Immature natural killer cell (primary cell): ENCODE measurements around the gene ASIC2. TPM values are rescaled to one million over a fixed set of nuclear protein-coding genes. Genes with fewer than 3 reads are reported as not detected.

Experiments used
- DNase-seq, 3 donors: peaks; one replicate each; pipeline ENCODE4 v3.0.0; 2022; ENCODE audit warnings: mixed read lengths in 1 of 3
- H3K27ac Mint-ChIP-seq, 6 donors: one replicate each; pipeline ENCODE4 v1.8.0; 2020; ENCODE audit warnings: mixed read lengths in 6 of 6, mild to moderate bottlenecking in 5 of 6, inconsistent platforms in 4 of 6, moderate library complexity in 3 of 6
- H3K27me3 Mint-ChIP-seq, 3 donors: one replicate each; pipeline ENCODE4 v1.8.0; 2020 to 2021; ENCODE audit warnings: low read depth in 3 of 3, mild to moderate bottlenecking in 3 of 3, mixed read lengths in 3 of 3, moderate library complexity in 3 of 3, inconsistent platforms in 1 of 3
- H3K36me3 Mint-ChIP-seq, 3 donors: one replicate each; pipeline ENCODE4 v1.8.0; 2020; ENCODE audit warnings: mixed read lengths in 3 of 3, inconsistent platforms in 2 of 3, mild to moderate bottlenecking in 2 of 3
- H3K4me1 Mint-ChIP-seq, 2 donors: one replicate each; pipeline ENCODE4 v1.8.0; 2020; ENCODE audit warnings: inconsistent platforms in 2 of 2, mild to moderate bottlenecking in 2 of 2, mixed read lengths in 2 of 2, moderate library complexity in 1 of 2
- H3K4me3 Mint-ChIP-seq, 5 donors: one replicate each; pipeline ENCODE4 v1.8.0; 2020; ENCODE audit warnings: mild to moderate bottlenecking in 5 of 5, mixed read lengths in 5 of 5, inconsistent platforms in 3 of 5, moderate library complexity in 3 of 5
- H3K9me3 Mint-ChIP-seq, 6 donors: one replicate each; pipeline ENCODE4 v1.8.0; 2020; ENCODE audit warnings: mild to moderate bottlenecking in 6 of 6, mixed read lengths in 6 of 6, inconsistent platforms in 4 of 6, moderate library complexity in 3 of 6
- polyA plus RNA-seq, 3 donors: library from polyadenylated mRNA; unstranded; fragments of 300-500 nt; fragmentation: Illumina TruSeq; gene quantifications; one replicate each; pipeline ENCODE4 v1.2.3, GENCODE V29; 2021

Gene ASIC2
- polyA plus RNA-seq, 3 donors from 2014 or later: not detected

- Mint-ChIP-seq H3K36me3 (no peaks in the 10 kb centered on the region), H3K27me3 (peaks cover 2 to 8% (median 2%) of the 10 kb centered on the region in 3 donors), H3K4me3 (no peak overlapping the region), H3K9me3 (no peaks in the 10 kb centered on the region), H3K4me1 (no peaks in the 10 kb centered on the region), H3K27ac (no peak overlapping the region)
- DNase-seq: no peak
Measured at GRCh38 chr17:33167736-33168135, 125.4 kb downstream of the ASIC2 start.

- Mint-ChIP-seq H3K4me1 (no peaks in the 10 kb centered on the region), H3K9me3 (no peaks in the 10 kb centered on the region), H3K27me3 (peaks cover 2 to 8% (median 2%) of the 10 kb centered on the region in 3 donors), H3K36me3 (no peaks in the 10 kb centered on the region), H3K4me3 (no peak overlapping the region), H3K27ac (no peak overlapping the region)
- DNase-seq: no peak
Measured at GRCh38 chr17:33166472-33166871, 126.6 kb downstream of the ASIC2 start.

DNA sequence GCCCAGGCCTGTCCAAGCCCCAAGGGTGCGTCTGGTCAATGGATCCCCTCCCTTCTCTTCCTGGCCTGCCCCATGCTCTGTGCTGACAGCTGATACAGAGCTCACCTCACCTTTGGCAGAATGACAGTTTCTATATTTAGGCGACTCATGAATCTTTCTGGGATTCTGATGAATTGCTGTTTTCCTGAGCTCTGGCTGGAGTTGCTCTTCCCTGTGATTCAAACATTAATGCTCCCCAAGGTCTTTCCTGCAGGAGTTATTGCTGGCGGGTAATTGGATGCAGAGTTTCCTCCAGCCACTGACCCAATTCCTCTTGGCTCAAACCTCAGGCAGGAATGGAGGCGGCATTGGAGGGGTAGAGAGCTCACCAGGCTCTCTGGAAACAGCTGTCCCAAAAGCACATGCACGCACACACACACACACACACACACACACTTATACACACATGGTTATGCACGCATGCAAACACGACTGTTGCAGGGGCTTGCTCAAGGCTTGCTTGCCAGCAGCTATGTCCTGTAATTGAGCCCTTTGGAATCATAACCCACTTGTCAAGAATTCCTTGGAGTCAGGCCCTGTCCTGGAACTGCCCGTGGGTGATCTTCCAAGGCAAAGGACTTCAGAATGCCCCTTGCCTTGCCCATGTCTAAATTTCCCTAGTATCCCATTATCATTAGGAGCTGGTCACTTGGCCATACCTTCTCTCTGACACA, 128.8 kb downstream of the ASIC2 start:
- Mint-ChIP-seq H3K27ac (no peak overlapping the region), H3K36me3 (no peaks in the 10 kb centered on the region), H3K27me3 (peaks cover 2 to 8% (median 2%) of the 10 kb centered on the region in 3 donors), H3K4me3 (no peak overlapping the region), H3K4me1 (no peaks in the 10 kb centered on the region), H3K9me3 (no peaks in the 10 kb centered on the region)
- DNase-seq: no peak

GRCh38 chr17:33163533-33164168, 129.4 kb downstream of the ASIC2 start:
- Mint-ChIP-seq H3K4me3 (no peak overlapping the region), H3K27me3 (peaks cover 2 to 8% (median 2%) of the 10 kb centered on the region in 3 donors), H3K27ac (no peak overlapping the region), H3K9me3 (no peaks in the 10 kb centered on the region), H3K36me3 (no peaks in the 10 kb centered on the region), H3K4me1 (no peaks in the 10 kb centered on the region)
- DNase-seq: no peak

DNA sequence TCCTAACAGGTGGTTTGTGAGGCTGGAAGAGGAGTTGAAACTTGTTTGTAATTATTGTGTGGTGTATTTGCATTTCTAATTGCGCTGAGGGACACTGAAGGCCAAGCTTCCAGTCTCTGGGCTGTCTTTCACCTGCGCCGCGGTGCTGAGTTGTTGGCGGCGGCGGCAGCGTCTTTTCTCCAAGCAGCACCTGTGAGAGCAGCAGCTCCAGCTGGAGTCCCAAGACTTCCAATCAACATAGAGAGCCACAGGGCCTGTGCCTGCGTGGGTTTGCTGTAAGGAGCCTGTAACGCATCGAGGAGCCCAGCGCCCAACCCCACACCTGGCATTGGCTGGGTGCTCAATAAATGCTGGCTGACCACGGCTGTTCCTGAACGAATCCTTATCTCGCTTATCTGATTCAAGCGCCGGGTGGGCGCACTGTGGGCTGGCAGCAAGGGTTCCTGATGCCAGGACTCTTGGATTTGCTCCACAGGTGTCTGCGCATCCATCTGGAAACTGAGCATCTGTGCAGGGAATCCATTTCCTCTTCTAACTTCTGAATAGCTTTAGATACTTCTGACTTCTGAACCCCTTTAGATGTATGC, 138.1 kb downstream of the ASIC2 start:
- Mint-ChIP-seq H3K27ac (no peak overlapping the region), H3K4me3 (no peak overlapping the region), H3K36me3 (no peaks in the 10 kb centered on the region), H3K4me1 (no peaks in the 10 kb centered on the region), H3K9me3 (no peaks in the 10 kb centered on the region), H3K27me3 (no peaks in the 10 kb centered on the region)
- DNase-seq: no peak

GRCh38 chr17:33152783-33153182, 140.3 kb downstream of the ASIC2 start:
- DNase-seq: no peak
- no peaks in the 10 kb centered on the region for H3K36me3 Mint-ChIP-seq
- no peaks in the 10 kb centered on the region for H3K9me3 Mint-ChIP-seq
- H3K27me3 Mint-ChIP-seq: peaks cover 0 to 1% (median 0%) of the 10 kb centered on the region in 3 donors
- no peaks in the 10 kb centered on the region for H3K4me1 Mint-ChIP-seq
- H3K27ac Mint-ChIP-seq: no peak overlapping the region
- H3K4me3 Mint-ChIP-seq: no peak overlapping the region

GRCh38 chr17:33151565-33151964, 141.5 kb downstream of the ASIC2 start:
- no peak overlapping the region for H3K4me3 Mint-ChIP-seq
- no peaks in the 10 kb centered on the region for H3K9me3 Mint-ChIP-seq
- no peaks in the 10 kb centered on the region for H3K36me3 Mint-ChIP-seq
- H3K27me3 Mint-ChIP-seq: peaks cover 0 to 1% (median 0%) of the 10 kb centered on the region in 3 donors
- H3K27ac Mint-ChIP-seq: no peak overlapping the region
- DNase-seq: no peak
- H3K4me1 Mint-ChIP-seq: no peaks in the 10 kb centered on the region

DNA sequence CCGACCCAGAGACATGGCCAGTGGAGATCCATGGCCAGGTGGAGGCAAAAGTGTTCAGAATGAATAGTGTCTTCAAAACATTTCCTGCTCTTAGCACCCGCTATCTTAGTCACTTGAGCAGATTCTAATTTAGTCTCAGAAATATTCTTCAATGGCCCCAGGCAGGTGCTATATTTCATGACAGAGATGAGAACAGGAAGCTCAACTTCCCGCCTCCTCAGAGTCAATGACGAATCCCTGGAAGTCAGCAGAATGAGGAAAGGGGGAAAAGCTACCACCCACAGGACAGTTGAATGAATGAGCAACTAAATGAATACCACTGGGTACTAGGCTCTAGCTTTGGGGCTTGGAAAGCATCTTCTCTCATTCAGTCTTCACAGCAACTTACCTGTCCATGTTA, 147.2 kb downstream of the ASIC2 start:
- H3K27ac Mint-ChIP-seq: no peak overlapping the region
- H3K9me3 Mint-ChIP-seq: no peaks in the 10 kb centered on the region
- no peaks in the 10 kb centered on the region for H3K4me1 Mint-ChIP-seq
- peaks cover 0 to 1% (median 0%) of the 10 kb centered on the region in 3 donors for H3K27me3 Mint-ChIP-seq
- no peak for DNase-seq
- H3K36me3 Mint-ChIP-seq: no peaks in the 10 kb centered on the region
- H3K4me3 Mint-ChIP-seq: no peak overlapping the region

DNA sequence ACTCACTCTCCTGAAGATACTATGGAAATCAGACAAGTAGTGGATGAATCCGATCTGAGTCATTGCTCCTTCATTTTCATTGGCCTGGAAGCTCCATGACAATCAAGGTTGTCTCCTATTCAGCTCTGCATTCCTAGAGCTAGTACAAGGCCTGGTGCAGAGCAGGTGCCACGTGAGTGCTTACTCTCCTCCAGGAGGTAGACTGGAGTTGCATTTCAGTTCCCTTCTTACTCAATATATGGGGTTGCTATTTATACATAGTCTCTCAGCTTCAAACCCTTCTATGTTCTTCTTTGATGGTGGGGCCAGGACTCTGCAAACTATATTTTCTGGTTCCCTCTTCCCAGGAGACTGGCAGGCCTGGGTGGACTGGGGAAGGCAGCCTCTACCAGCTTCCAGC, 148.3 kb downstream of the ASIC2 start:
- no peak for DNase-seq
- no peak overlapping the region for H3K27ac Mint-ChIP-seq
- H3K36me3 Mint-ChIP-seq: no peaks in the 10 kb centered on the region
- H3K27me3 Mint-ChIP-seq: peaks cover 0 to 1% (median 1%) of the 10 kb centered on the region in 3 donors
- no peaks in the 10 kb centered on the region for H3K9me3 Mint-ChIP-seq
- H3K4me1 Mint-ChIP-seq: no peaks in the 10 kb centered on the region
- H3K4me3 Mint-ChIP-seq: no peak overlapping the region

GRCh38 chr17:33142705-33143299, 150.3 kb downstream of the ASIC2 start:
- no peak overlapping the region for H3K4me3 Mint-ChIP-seq
- no peak overlapping the region for H3K27ac Mint-ChIP-seq
- H3K9me3 Mint-ChIP-seq: no peaks in the 10 kb centered on the region
- peaks cover 0 to 8% (median 0%) of the 10 kb centered on the region in 3 donors for H3K27me3 Mint-ChIP-seq
- no peaks in the 10 kb centered on the region for H3K36me3 Mint-ChIP-seq
- peak in 1 of 3 donors; percentile 9 for DNase-seq
- no peaks in the 10 kb centered on the region for H3K4me1 Mint-ChIP-seq

GRCh38 chr17:33140413-33141099, 152.5 kb downstream of the ASIC2 start:
- DNase-seq: no peak
- no peaks in the 10 kb centered on the region for H3K36me3 Mint-ChIP-seq
- no peak overlapping the region for H3K27ac Mint-ChIP-seq
- H3K4me3 Mint-ChIP-seq: no peak overlapping the region
- H3K27me3 Mint-ChIP-seq: peaks cover 2 to 12% (median 3%) of the 10 kb centered on the region in 3 donors
- no peaks in the 10 kb centered on the region for H3K4me1 Mint-ChIP-seq
- H3K9me3 Mint-ChIP-seq: no peaks in the 10 kb centered on the region

- Mint-ChIP-seq H3K36me3 (no peaks in the 10 kb centered on the region), H3K4me1 (no peaks in the 10 kb centered on the region), H3K4me3 (no peak overlapping the region), H3K27ac (no peak overlapping the region), H3K9me3 (no peaks in the 10 kb centered on the region), H3K27me3 (peaks cover 3 to 12% (median 6%) of the 10 kb centered on the region in 3 donors)
- DNase-seq: no peak
Measured at GRCh38 chr17:33138627-33139026, 154.5 kb downstream of the ASIC2 start.

DNA sequence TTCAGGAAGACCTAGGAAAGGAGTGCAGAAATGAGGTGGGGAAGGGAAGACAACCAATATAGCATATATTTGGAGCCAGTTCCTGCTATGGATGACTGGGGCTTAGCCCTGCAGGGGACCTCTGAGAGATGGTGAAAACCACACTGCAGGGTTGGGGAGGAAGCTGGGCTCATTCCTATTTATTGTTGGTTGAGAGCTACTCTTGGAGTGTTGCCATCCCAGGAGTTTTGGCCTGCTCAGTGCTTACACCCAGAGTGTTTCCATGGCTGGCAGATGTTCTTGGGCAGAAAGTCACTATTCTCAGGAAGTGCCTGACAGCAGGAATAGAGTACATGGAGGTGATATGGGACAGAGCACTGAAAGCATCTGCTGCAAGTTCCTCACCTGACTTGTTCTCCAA, 155.7 kb downstream of the ASIC2 start:
- Mint-ChIP-seq H3K27me3 (peaks cover 3 to 12% (median 9%) of the 10 kb centered on the region in 3 donors), H3K27ac (no peak overlapping the region), H3K9me3 (no peaks in the 10 kb centered on the region), H3K36me3 (no peaks in the 10 kb centered on the region), H3K4me3 (no peak overlapping the region), H3K4me1 (no peaks in the 10 kb centered on the region)
- DNase-seq: no peak

GRCh38 chr17:33135691-33136090, 157.4 kb downstream of the ASIC2 start:
- Mint-ChIP-seq H3K27me3 (peaks cover 4 to 12% (median 9%) of the 10 kb centered on the region in 3 donors), H3K4me3 (no peak overlapping the region), H3K4me1 (no peaks in the 10 kb centered on the region), H3K36me3 (no peaks in the 10 kb centered on the region), H3K27ac (no peak overlapping the region), H3K9me3 (no peaks in the 10 kb centered on the region)
- no peak for DNase-seq
